ENCODE results near the gene EFCAB7.

Gene EFCAB7

DNA sequence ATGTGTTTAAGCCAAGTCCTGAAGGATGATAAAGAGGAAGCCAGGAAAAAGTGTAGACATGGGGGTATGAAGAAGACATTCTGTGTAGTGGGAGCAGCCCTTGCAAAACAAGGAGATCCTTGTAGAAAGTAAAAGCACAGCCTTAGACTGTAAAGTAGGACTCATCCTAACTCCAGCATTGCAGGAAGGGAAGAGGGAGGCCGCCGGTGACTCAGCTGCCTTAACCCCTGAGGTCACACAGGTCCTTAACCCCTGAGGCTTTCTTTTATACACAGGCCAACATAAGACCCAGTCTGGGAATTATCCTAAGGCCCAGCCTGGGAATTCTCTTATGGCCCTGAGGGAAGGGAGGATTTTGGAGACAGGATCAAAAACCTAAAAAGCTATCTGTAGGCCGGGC lies 87.9 kb downstream of the EFCAB7 start:
- DNase-seq, result no peak

DNA sequence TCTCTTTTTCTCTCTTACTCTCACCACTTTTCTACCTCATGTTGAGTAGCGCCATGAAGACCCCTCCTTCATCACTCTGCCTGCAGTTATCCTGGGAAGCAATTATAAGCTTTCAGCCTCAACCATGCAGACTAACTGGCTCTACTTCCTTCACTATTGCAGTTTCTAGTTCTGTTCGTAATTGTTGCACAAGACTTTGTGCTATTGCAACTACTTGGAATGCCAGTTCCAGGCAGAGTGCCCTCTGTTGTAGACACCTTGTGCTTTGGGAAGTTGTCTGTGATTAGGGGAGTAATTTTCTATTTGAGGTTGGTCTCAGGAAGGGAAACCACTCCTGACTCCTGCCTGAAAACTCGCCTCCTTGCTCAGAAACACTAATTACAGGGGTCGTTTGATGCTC lies 89.2 kb downstream of the EFCAB7 start:
- DNase-seq, result no peak

DNA sequence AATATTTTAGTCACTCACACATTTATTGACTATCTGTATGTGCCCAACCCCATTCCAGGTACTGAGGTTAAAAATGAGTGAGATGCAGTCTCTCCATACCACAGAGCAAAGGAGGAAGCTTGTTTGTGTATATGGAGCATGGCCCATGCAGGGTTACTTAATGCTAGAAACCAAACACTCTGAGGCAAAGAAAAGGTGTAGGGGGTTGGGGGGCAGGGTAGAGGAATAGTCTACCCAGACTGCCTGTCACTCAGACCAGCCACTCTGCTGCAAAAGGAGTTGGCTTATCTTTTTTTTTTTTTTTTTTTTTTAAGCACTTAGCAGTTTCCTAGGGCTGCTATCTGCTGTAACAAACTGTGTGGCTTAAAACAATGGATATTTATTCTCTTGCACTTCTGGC lies 89.6 kb downstream of the EFCAB7 start:
- DNase-seq, result no peak

DNA sequence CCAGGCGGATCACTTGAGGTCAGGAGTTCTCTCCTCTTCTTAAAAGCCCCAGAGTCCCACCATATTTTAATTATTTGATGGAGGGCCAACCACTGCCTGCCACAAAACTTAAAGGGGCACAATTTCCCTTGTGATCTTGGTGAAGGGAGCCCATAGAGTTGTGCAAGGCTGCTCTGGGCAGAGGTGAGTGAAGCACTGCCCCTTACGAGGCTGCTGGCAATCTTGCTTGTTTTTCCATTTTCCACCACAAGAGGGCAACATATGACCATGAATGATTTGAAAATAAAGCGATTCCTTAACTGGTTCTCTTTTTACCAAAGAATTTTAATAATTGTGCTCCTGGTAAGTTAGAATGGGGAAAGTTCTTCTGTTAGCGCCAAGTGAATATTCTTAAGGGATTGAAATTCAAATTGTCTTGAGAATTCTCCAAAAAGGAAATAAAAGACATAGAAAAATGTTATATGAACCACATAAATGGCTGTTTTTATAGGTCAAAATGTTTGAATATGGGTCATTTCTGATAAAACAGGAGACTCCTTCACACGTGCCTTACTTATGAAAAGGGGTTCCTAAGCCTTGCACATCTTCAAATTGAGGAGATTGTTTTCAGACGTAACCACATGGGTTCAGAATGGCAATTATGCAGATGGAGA lies 92.6 kb downstream of the EFCAB7 start:
- DNase-seq, result peak; percentile 71

DNA sequence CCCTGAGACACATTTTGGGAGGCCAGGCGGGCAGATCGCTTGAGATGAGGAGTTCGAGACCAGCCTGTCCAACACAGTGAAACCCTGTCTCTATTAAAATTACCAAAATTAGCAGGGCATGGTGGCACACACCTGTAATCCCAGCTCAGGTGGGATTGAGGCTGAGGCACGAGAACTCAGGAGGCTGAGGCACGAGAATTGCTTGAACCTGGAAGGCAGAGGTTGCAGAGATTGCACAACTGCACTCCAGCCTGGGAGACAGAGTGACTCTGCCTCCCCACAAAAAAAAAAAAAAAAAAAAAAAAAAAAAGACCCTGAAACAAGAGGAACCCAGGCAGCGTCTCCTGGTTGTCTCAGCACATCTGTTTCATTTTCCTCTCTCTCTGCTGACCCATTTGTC lies 94.1 kb downstream of the EFCAB7 start:
- no peak for DNase-seq

DNA sequence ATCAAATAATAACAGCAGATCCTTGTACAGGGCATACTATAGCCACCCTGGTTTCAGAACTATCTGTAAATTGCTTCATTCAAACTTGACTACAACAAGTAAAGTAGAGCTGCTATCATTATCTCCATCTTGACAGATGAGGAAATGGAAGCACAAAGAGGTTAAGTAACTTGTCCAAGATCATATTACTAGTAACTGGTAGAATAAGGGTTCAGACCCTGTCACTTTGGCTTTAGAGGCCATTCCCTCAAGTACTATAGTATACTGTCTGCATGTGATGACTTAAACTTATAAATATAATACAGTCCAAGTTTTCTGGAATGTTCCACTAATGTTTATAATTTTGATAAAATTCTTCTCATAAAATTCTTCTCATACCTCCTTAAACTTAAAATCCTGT lies 94.7 kb downstream of the EFCAB7 start:
- DNase-seq, result no peak

DNA sequence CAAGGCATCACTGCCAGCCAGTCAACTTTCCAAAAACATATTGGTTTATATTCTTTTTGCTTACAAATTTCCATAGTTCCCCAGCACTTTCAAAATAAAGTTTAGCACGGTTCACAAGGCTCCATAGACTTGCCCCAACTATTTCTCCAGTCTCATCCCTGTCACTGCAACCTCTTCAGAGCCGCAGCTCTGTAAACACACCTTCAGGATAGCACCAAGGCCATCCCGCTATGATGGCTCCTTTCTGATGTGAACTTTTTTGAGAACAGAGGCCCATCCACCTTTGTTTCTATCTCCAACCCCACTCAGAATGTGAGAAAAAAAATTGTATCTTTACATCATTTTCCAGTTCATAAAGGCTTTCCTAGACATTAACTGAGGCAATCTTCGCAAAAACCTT lies 96.2 kb downstream of the EFCAB7 start:
- DNase-seq, result no peak

DNA sequence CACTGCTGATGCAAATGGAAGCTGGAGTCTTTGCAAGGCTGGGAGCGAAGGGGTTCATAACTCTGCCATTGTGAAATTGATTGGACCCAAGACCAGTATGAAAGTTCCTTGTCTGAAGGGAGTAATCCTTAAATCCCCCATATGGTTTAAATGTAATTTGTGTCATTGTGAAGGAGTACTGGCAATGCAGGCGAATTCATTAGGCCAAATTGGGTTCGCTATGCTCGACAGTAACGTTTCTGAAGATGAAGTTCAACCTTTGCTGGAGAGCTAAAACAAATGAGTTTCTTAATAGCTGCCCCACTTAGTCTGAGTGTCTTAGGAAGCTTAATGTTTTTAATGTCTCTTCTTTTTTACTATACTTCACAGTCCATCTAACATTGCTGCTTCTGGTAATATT lies 97.3 kb downstream of the EFCAB7 start:
- no peak for DNase-seq

DNA sequence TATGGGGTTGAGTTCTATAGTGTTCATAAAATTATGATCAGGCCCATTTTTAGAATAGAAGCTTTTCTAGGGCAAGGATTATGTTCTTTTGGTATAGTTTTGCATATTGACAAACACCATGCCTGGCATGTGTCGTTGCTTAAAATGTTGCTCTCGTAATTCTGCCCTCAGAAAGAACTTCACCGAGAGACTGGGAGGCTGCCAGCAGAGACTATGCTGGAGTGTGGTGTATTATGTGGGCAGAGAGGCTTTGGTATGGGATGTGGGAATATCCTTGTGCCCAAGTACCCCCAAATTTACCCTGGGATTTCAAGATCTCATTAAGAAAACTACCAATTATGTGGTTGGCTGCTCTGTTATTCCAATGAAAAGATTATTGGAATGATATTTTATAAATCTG lies 97.8 kb downstream of the EFCAB7 start:
- no peak for DNase-seq

DNA sequence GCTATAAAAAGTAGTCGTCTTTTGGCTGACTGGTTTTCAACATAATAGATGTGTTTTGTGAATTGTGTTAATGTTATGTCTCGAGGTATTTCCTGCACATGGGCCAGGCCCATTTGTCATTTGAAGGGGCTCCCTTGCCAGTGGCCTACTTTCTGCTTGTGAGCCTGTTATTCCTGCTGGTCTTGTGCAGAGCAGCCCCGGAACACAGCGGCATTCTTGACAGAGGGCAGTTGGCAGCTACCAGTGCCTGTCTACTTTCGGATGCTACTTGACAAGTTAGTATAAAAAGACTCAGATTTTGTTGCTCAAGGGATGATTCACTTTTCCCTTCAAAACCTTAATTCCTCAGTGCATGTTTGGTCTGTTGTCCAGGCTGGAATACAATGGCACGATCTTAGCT lies 98.4 kb downstream of the EFCAB7 start:
- no peak for DNase-seq

Data from activated CD4-positive, alpha-beta T cell treated with anti-CD3 and anti-CD28 coated beads, Interleukin-2, amount 50 U/mL, for 16 hours (primary cell).